ENCODE measurements around the gene RBFOX2.
A peak's percentile ranks its signal among the peaks of the same experiment; 100 is the strongest.
"Not testable (repeated sequence)": the region's sequence is repeated elsewhere in the genome, so short reads cannot be mapped to it uniquely, and the experiment has no call there.

Gene RBFOX2

GRCh38 chr22:35752863-35753189 lies 275.8 kb downstream of the RBFOX2 start:
- DNase-seq, result no peak

- no peak for DNase-seq
Observed at GRCh38 chr22:35752006-35752862, 276.4 kb downstream of the RBFOX2 start.

DNA sequence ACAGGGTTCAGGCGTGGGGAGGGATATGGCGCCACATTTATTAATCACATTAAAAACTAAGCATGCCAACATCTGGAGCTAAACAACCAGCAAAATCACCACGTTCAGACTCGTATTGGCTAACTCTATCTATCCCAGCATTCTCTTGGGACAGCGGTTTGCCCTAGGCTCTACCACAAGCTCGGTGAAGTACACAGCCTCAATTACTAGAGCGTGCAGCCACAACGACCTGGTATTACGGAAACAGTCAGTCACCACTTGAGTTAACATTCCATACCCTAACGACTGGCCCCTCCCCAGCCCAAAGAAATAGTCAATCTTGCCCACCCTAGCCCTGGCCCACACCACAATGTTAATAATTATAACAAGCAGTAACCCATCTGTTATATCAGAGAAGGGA lies 278.8 kb downstream of the RBFOX2 start:
- peak; percentile 69 for DNase-seq

DNA sequence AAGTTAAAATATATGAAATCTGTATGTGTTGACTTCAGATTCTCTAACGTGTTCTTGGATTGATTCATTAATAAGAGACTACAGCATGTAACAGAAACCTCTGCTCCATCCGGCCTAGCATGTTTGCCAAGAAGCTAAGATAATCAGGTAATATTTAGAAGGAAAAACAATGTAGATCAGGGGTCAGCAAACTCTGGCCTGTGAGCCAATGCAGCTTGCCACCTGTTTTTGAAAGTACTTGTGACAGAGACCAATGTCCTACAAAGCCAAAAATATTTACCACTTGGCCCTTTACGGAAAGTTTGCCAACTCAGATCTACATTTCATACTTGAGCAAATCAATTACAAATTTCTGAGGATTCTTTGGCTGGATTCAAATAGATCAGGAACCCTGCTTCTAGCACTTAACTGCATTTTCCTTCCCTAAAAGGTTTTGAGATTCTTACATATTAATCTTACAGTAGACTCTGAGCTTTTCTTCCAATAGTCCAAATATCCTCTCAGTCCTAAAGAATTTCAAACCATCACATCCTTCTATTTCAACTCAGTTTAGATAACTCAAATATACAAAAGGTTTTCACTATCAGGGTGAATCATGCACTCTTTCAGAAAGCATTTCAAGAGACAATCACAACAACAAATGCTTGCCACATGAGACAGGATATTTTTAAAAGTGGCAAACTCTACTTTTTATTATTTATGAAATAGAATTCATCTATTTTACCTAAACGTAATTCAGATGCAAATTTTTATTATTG lies 281.5 kb downstream of the RBFOX2 start:
- DNase-seq, result no peak

DNA sequence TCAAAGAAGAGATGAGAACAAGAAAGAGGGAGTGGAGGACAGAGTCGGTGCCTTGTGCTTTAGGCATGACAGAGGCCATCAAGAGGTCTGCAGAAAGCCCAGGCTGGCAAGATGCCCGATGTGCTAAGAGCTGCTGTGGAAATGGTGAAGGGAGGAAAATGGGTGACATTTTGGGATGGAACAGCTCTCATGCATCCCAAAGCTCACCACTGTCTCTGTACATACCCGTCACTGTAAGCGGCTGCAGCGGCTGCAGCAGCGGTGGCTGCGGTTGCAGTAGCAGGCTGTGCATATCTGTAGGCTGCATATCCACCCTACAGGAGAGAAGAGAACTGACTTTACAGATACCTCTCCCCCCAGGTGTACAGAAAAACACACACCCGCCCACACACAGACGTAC lies 282.4 kb downstream of the RBFOX2 start:
- no peak for DNase-seq

DNA sequence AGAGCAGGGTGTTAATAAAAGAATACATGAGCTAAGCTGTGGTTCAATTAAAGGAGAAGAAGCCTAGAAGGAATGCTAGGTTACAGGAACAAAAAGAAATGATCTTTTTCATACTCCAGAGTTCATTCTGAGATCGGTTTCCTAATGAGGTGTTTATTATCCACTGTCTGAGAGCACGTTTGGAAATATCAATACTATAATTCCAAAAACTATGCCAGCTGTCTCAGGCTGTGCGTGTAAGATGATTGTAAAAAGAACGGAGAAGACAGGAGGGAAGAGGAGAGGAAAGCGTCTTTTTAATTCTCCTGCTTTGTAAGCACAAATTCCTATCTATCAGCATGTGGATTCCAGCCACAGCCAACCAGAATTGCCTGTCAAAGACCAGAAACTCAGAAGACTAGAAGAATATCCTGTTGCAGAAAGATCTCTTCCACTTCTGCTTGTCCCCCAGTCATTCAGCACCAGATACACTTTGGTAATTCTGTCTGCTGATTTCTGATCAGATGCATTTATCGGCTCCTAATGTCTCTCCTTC lies 285.2 kb downstream of the RBFOX2 start:
- no peak for DNase-seq

- no peak for DNase-seq
Observed at GRCh38 chr22:35742342-35743100, 286.1 kb downstream of the RBFOX2 start.

- no peak for DNase-seq
Observed at GRCh38 chr22:35740616-35741015, 288.0 kb downstream of the RBFOX2 start.

DNA sequence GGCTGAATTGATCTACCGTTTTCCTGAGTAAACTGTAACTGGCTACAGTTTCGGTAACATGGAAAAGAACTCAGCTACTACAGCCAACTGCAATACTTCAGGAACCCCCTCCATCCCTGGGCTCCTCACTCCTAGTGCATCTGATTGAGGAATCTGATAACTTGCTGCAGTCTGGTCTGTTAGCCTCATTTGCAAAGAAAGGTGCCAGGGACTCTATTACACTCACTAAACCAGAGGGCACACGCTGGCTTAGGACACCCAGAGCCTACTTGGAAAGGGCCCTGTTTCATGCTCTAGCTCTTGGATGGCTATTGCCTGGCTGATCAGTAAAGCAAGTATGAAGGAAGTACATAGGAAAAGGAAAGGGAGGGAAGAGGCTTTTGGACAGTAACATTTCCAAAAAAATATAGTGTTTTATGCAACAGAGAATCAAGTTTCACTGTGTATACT lies 288.7 kb downstream of the RBFOX2 start:
- DNase-seq, result no peak

DNA sequence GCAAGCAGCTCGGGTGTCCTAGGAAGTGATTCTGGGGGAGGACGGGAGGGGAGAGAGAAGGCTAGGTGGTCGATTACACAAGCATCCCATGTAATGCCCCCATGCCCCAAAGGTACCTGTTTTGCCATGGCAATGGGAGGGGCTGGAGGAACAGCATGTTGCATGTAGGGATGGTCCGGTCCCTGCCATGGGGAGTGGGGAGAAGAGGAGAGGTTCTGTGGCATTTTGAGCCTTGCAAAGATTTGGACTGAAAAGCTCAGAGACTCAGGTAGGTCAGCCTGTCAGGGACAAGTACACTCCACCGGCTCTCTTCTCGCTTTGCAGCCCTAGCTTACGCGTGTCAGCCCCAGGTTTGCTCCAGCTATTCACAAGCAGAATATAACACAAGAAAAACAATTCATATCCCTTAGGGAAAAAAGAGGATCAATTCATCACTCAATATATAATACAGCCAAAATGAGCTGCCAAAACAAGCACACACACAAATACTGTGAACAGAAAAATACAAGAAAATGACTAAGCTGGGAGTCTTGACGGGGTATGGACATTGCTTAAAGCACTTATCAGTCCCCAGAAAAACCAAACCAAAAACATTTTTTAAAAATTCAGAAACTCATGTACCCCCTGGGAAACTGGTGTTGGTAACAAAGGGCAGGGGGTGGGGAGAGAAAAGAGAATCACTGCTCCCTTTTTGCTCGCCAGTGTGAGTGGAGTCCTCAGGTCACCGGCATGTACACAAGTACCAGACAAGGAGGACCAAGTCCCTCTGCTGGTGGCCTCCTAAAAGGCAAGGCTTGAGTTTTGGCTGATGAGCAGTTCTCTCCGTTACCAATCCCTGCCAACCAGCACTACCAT lies 289.3 kb downstream of the RBFOX2 start:
- no peak for DNase-seq

- DNase-seq, result not testable (repeated sequence)
Observed at GRCh38 chr22:35737886-35738285, 290.7 kb downstream of the RBFOX2 start.

- DNase-seq, result no peak
Observed at GRCh38 chr22:35736701-35737100, 291.9 kb downstream of the RBFOX2 start.

DNA sequence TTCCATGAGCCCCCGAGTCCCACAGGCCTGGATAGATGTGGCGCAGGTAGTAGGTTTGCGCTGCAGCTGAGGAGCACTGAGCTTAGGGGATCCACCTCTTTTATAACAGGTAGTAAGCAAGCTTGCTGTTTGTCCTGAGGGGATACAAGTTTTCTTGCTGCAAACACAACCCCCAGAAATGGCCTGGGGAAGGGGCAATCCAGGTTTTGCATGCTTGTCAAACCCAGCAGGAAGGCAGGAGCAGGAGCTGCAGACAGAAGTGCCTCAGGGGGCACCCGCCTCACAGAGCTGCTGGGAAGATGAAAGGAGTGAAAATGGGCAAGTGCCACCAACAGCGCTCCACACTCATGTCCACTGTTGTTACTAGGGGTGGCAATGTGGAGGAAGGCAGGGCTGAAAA lies 292.5 kb downstream of the RBFOX2 start:
- no peak for DNase-seq

GRCh38 chr22:35735542-35735941 lies 293.1 kb downstream of the RBFOX2 start:
- DNase-seq, result no peak

- no peak for DNase-seq
Observed at GRCh38 chr22:35734517-35734827, 294.2 kb downstream of the RBFOX2 start.

DNA sequence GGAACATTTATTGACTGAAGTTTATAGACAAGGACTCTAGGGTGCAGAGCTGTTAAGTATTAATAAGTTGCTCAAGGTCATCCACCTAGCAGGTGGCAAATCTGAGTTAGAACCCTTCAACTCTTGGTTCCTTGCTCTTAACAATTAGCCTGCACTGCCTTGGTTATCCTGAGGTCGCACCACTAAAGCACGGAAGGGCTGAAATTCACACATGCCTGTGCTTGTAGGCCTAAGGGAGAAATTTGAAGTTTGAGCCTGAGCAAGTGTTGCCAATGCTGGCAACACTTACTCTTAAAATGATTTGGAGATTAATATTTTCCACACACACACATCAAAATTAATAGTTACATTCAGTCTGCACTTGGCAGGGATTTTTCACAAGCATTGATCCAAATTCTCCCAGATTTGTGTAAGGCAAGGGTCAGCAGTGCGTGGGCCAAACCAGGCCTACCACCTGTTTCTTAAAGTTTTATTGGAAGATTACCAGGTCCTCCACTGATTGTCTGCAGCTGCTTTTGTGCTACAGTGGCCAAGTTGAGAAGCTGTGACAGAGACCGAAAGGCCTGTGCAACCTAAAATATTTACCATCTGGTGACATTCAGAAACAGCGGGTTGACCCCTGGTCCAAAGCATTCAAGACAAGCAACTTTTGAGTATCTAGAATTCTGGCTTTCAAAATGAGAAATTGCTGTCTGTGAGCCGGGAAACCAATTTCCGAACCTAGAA lies 294.7 kb downstream of the RBFOX2 start:
- peak; percentile 83 for DNase-seq

GRCh38 chr22:35733036-35733435 lies 295.6 kb downstream of the RBFOX2 start:
- DNase-seq, result no peak

DNA sequence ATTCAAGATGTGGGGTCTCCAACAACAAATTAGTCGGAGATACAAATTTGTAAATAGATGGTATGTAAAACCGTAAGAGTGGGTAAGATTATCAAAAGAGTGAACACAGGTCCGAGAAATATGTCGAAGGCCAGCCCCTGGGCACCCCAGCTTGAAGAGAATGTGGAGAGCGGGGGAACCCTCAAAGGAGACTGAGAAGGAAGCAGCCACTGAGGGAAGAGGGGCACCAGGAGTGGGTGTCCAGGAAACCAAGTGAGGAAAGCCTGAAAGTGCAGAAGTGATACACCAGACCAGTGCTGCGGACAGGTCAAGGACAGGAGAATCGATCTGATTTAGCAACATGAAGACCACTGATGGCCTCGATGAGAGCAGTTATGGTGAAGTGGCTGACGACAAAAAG lies 296.5 kb downstream of the RBFOX2 start:
- no peak for DNase-seq

- DNase-seq, result no peak
Observed at GRCh38 chr22:35731321-35731720, 297.3 kb downstream of the RBFOX2 start.

DNA sequence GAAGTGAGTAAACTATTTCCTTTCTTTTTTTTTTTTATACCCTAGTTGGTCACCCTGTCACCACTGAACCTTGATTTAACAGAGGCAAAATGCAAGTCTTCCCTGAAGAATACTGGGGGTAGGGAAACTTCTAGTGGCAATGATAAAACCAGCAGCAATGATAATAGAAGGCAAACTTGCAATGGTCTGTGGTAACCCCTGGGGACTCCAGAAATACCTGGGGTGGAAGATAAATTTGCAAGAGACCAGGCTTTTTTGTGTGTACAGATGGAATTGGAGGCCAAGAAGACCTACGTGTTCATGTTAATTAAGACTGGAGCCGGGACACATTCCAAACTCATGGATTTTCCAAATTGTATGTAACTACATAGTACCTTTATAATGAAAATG lies 299.3 kb downstream of the RBFOX2 start:
- DNase-seq, result no peak

GRCh38 chr22:35728639-35729308 lies 299.9 kb downstream of the RBFOX2 start:
- DNase-seq, result no peak
